A549 (cell line): ENCODE measurements around the gene UHRF2.

ENCODE experiments used
- BHLHE40 ChIP-seq: IDR thresholded peaks from 2 replicates; pipeline ENCODE4 v1.6.1; 2012; ENCODE audit warnings: low read depth, low read length, inconsistent platforms
- CEBPB ChIP-seq, 2 experiments: fragments of >200 bp in 1 of 2; sonication (Bioruptor Twin) in 1 of 2; formaldehyde crosslinking in 1 of 2; IDR thresholded peaks; 2 replicates each; pipeline ENCODE4 v1.6.1; 2012 to 2016
- CTCF ChIP-seq: fragments of >200 bp; sonication (Bioruptor Twin); formaldehyde crosslinking; IDR thresholded peaks from 3 replicates; pipeline ENCODE4 v1.5.1; 2016
- MYC ChIP-seq: IDR thresholded peaks from 2 replicates; pipeline ENCODE4 v1.6.1; 2012; ENCODE audit warnings: mild to moderate bottlenecking, inconsistent platforms, low read length, improper control_type of control experiment, borderline replicate concordance
- NFE2L2 ChIP-seq: fragments of 150-350 bp; conservative IDR thresholded peaks from 2 replicates; pipeline ENCODE4 v1.6.1; 2014; ENCODE audit warnings: low read length
- RAD21 ChIP-seq, 2 experiments: fragments of >200 bp in 1 of 2; sonication (Bioruptor Twin) in 1 of 2; formaldehyde crosslinking in 1 of 2; IDR thresholded peaks in 1 of 2; conservative IDR thresholded peaks in 1 of 2; 2 replicates in 1 of 2; 3 replicates in 1 of 2; pipeline ENCODE4 v1.6.1; 2012 to 2018; ENCODE audit warnings: inconsistent platforms in 1 of 2
- REST ChIP-seq: fragments of 200-600 bp; sonication (generic); IDR thresholded peaks from 2 replicates; pipeline ENCODE4 v1.6.1; 2016; ENCODE audit warnings: antibody characterized with exemption, mild to moderate bottlenecking, moderate library complexity

- TF ChIP-seq MYC (no peak), CTCF (no peak), CEBPB (IDR thresholded peaks at IDR 0.05) (no peak), RAD21 (conservative IDR thresholded peaks at IDR 0.05 in 1 of 2, IDR thresholded peaks at IDR 0.05 in 1 of 2) (no peak), NFE2L2 (no peak), REST (no peak), BHLHE40 (no peak)
These were observed 2.3 kb downstream of the UHRF2 start for GRCh38 chr9:6415266-6415665.
